HG03442 (cell line): ENCODE results near the gene MPND.

ENCODE experiments used
- ATAC-seq: cut with Tn5 transposase; IDR thresholded peaks from one replicate; pipeline ENCODE4 v1.9.1; 2021; ENCODE audit warnings: mild to moderate bottlenecking, moderate library complexity; ENCODE audit not compliant: unreplicated experiment

Gene MPND

DNA sequence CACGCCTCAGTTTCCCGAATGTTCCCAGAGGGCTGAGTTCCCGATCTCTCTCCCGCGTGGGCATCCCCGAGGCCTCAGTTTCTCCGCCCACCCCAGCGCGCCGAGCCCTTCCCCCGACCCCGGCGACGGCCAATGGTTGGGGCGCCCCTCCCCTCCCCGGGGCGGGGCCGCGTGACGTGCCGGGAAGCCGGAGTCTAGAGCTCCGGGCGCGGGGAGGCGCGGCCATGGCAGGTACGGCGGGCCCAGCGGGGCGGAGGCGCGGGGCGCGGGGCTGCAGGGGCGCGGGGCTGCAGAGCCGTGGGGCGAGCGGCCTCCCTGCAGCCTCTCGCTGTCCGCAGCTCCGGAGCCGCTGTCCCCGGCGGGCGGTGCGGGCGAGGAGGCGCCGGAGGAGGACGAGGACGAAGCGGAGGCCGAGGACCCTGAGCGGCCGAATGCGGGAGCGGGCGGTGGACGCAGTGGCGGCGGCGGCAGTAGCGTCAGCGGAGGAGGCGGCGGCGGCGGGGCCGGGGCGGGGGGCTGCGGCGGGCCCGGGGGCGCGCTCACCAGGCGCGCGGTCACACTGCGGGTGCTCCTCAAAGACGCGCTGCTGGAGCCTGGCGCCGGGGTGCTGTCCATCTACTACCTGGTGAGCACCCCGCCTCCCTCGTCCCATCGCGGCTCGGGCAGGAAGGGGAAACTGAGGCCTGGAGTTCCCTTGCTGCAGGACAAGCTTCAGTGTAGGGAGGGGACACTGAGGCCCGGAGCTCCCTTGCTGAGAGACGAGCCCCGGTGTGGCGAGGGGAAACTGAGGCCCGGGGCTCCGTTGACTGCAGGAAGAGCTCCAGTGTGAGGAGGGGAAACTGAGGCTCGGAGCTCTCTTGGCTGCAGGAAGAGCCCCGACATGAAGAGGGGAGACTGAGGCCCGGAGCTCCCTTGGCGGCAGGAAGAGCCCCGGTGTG, at the start of gene MPND:
TSS of gene MPND (plus strand) at position 193 of the 938 bp plus-strand sequence. CDS start at position 225, 32 bp downstream.
- ATAC-seq, result peak; percentile 39

GRCh38 chr19:4294389-4294788, 49.0 kb upstream of the MPND start:
- no peak for ATAC-seq

DNA sequence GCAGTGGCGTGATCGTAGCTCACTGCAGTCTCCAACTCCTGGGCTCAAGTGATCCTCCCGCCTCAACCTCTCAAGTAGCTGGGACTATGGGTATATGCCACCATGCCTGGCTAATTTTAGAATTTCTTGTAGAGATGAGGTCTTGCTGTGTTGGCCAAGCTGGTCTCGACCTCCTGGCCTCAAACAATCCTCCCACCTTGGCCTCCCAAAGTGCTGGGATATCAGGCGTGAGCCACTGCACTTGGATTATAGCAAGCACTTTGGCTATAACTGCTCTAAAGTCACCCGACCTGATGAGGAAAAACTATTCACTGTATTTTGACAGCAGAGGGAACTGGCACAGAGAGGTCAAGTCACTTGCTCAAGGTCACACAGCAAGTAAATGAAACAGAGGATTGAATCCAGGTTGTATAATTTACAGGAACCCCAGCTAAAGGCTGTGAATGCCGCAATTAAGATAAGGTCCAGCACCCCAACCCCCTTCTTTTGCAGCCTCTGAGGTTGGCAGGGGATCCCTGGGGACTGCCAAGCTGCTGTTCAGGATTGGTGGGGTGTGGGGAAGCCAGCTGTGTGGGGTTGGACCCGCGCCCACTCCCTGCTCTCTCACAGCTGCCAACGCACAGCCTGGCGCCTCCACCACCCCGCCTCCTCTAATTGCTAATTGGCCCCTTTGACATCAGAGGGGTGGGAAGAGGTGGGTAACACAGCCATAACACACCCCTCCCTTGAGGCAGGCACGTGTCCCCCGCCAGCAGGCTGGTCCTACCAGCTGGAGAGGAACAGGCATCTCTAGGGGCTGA, 47.2 kb upstream of the MPND start:
- ATAC-seq, result no peak

DNA sequence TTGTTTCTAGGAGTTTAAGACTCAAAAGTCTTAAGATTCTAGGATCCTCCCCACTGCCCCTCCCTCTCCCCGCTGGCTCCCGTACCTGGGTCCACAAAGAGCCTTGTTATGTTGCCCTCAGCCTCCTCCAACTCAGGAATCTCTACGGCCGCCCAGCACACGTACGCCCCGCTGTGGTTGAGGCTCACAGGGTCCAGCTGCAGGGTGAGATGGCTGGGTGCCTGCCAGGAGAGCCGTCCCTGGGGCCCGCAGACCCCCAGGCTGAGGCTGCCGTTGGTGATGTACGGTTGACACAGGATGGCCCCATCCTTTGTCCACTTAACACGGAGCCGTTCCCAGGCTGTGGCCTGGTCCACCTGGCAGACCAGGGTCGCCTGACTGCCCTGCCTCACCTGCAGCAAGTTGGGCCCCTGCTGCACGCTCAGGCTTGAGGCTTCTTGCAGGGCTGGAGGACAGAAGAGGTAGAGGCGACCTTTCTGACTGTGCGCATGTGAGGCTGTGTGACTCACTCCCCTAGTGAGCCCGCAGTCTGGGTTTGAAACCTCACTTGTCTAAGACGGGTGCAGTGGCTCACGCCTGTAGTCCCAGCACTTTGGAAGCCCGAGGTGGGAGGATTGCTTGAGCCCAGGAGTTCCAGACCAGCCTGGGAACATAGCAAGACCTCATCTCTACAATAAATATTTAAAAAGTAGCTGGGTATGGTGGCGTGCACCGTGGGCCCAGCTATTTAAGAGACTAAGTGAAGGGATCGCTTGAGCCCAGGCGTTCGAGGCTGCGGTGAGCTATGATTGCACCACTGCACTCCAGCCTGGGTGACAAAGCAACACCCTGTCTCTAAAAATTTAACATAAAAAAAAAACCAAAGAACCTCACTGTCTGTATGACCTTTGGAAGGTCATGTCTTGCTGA, 45.2 kb upstream of the MPND start:
- ATAC-seq, result no peak

- no peak for ATAC-seq
Observed at GRCh38 chr19:4298810-4299550, 44.4 kb upstream of the MPND start.

DNA sequence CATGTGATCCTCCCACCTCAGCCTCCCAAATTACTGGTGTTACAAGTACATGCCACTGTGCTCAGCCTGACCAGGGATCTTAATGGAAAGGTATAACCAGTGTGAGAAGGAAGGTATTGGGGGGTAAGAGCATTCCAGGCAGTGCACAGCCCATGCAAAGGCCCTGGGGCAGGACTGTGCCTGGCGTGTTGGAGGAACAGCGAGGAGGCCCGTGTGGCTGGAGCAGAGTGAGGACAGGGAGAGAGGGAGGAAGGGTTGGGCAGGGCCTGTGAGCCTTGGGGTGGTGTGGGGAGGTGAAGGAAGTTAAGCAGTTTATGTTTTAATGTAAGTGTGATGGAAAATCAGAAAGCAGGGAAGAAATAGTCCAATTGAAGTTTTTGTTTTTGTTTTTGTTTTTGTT, 42.8 kb upstream of the MPND start:
- ATAC-seq, result no peak

DNA sequence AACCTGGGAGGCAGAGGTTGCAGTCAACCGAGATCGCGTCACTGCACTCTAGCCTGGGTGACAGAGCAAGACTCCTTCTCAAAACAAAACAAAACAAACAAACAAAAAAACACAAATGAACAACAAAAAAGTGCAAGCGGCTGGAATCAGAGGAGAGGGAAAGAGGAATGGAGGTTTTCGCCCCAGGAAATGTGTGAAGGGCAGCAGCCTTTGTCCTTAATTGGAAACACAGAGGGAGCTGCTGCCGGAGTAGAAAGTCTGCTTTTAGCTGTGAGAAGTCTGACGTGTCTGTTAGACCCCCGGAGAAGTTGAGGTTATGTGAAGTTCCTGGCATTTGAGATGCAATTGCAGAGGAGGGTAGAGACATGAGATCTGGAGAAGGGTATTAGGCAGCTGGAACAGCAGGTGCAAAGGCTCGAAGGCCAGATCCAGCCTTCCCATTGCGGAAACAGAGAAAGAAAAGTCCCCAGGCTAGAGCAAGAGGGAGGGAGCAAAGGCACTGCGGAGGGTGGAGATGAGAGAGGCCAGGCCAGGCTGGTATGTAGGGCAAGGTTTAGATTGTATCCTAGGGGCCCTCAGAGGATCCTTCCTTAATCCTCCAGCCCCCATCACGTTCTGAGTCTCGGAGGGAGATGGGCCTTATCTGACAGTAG, 41.6 kb upstream of the MPND start:
- ATAC-seq, result no peak

DNA sequence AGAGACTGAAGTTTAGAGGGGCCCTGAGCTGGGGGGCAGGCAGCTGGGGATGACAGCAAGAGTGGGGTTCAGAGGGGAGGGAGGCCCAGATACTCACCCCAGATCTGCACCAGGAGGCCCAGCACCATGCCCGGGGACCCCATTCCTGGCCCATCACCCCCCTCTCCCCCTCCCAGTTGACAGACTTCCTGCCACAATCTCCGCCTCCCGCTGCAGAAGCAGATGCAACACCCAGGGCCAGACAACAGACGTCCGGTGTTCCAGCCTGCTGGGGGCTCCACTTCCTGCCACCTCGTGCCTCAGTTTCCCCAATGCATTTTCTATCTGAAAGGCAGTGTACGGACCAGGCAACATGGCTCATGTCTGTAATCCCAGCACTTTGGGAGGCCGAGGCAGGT, 41.1 kb upstream of the MPND start, which contains the start of gene TMIGD2:
TSS of gene TMIGD2 (minus strand) at position 147 of the 398 bp plus-strand sequence. CDS start at position 143, 4 bp downstream.
- no peak for ATAC-seq

GRCh38 chr19:4303819-4304537, 39.4 kb upstream of the MPND start:
- ATAC-seq, result no peak

GRCh38 chr19:4304538-4305256, 38.7 kb upstream of the MPND start, which contains the start of gene FSD1:
TSS of gene FSD1 (plus strand) at chr19:4304598. CDS start at chr19:4304747, 149 bp downstream.
- no peak for ATAC-seq

DNA sequence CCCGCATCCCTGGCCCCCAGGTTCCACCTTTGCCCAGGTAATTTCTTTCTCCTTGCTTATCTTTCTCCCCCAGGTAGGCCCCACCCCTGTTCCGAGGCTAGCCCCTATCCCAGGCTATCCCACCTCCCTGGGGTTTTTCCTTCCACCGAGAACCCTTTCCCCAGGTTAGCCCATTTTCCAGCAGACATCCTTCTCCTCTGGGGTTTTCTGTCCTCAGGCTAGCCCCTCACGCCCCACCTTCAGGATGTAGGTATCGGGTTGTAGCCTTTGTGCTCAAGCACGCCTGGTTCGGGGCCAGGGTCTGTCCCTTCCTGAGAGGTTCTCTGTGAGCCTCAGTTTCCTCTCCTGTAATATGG, 38.1 kb upstream of the MPND start:
- no peak for ATAC-seq

- no peak for ATAC-seq
Observed at GRCh38 chr19:4305659-4306058, 37.7 kb upstream of the MPND start.

DNA sequence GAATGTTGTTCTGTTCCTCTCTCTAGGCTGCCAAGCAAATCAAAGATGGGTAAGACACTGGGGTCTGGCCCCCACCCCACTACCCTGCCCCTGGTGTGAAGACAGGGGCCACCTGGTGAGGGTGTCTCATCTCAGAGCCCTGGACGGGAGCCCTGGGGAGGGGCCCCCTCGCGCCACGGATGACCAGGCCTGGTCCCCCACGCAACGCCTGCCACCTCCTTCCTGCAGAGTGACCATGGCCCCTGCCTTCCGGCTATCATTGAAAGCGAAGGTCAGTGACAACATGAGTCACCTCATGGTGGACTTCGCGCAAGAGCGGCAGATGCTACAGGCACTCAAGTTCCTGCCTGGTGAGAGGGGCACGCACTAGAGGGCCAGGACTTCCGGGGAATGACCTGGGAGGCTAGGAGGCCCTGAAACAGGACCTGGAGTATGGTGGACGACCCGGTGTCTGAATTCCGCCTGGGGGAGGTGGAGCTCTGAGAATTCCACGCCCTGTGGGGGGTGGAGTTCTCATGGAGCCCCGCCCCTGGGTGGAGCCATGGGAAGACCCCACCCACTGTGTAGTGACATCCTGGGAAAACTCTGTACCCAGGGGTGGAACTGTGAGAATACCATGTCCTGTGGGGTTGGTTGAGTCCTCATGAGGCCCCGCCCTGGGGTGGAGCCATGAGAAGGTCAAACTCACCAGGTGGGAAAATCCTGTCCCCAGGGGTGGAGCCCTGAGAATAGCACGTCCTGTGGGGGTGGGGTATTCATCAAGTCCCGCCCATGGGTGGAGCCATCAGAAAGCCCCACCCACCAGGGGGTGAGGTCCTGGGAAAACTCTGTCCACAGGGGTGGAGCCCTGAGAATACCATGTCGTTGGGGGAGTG, 32.9 kb upstream of the MPND start:
- no peak for ATAC-seq

DNA sequence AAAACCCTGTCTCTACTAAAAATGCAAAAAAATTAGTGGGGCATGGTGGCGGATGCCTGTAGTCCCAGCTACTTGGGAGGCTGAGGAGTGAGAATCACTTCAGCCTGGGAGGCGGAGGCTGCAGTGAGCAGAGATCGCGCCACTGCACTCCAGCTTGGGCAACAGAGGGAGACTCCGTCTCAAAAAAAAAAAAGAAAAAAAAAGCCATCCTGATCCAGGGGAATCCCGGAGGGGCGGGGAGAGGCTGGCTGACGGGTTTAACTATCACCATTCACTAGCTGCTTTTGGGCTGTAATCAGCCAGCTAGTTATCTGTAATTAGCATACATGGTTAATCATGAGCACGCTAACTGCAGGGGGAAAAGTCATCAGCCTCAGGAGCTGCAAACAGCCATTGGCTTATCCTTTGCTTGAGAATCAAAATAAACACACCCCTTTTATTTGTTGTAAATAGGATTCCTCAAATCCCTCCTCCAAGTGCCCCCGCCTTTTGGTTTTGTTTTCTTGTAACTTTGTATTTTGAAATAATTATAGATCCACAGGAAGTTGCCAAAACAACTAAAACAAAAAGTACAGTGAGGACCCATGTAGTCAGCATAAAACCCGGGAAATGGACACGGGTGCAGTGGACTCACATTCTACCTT, 29.4 kb upstream of the MPND start:
- ATAC-seq, result no peak

DNA sequence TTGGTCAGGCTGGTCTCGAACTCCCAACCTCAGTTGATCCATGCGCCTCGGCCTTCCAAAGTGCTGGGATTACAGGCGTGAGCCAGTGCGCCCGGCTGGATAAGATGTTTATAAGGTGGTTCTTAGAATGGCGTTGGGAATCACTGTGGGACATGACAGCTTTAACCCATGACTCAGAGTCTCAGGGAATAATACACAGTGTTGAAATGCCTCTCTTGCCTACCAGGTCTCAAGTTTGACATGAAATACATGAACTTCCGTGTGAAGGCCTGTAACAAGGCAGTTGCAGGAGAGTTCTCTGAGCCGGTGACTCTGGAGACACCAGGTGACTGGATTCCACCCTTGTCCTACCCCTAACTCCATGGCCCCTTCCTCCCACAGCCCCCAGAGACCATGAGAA, 26.4 kb upstream of the MPND start:
- ATAC-seq, result no peak

- no peak for ATAC-seq
Observed at GRCh38 chr19:4318460-4318859, 24.9 kb upstream of the MPND start.
